Peyer's patch (tissue), 4 donors: ENCODE measurements around the gene PARD3B.

Experiments used
- POLR2A ChIP-seq, 2 donors: fragments of 450-650 bp; IDR thresholded peaks; one replicate each; pipeline ENCODE4 v1.5.1; 2017; ENCODE audit warnings: antibody characterized with exemption in 2 of 2, mild to moderate bottlenecking in 2 of 2, moderate library complexity in 2 of 2
- TF ChIP-seq, protein P1 (sequence below), 6 experiments: fragments of 450-650 bp in 4 of 6; fragments of 200-600 bp in 2 of 6; sonication (generic) in 1 of 6; IDR thresholded peaks; one replicate each; pipeline ENCODE4 v1.5.1; 2017 to 2019; ENCODE audit warnings: antibody characterized with exemption in 6 of 6, mild to moderate bottlenecking in 3 of 6, moderate library complexity in 1 of 6

DNA sequence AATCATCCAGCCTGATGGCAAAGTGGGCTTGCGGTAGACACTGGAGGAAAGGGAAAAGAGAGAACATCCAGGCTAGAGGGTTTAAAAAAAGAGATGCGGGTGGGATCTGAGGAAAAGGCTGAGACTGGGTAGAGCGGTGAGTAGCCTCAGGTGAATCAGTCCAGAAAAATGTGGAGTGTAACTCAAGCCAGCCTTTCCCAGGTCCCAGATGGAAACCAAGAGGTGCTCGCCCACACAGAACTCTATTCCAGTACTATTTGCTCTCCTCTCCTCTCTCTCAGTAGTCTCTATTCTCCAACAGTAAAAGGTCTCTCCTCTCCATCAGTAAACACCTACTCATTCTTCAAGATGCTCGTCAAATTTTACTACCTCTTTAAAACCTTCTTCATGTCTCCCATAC lies 1098.7 kb downstream of the PARD3B start:
- TF ChIP-seq, protein P1, sequence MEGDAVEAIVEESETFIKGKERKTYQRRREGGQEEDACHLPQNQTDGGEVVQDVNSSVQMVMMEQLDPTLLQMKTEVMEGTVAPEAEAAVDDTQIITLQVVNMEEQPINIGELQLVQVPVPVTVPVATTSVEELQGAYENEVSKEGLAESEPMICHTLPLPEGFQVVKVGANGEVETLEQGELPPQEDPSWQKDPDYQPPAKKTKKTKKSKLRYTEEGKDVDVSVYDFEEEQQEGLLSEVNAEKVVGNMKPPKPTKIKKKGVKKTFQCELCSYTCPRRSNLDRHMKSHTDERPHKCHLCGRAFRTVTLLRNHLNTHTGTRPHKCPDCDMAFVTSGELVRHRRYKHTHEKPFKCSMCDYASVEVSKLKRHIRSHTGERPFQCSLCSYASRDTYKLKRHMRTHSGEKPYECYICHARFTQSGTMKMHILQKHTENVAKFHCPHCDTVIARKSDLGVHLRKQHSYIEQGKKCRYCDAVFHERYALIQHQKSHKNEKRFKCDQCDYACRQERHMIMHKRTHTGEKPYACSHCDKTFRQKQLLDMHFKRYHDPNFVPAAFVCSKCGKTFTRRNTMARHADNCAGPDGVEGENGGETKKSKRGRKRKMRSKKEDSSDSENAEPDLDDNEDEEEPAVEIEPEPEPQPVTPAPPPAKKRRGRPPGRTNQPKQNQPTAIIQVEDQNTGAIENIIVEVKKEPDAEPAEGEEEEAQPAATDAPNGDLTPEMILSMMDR (IDR thresholded peaks at IDR 0.05): no peak
- no peak for TF ChIP-seq POLR2A (IDR thresholded peaks at IDR 0.05)
